ENCODE results near the gene HIPK4.
"Not testable (repeated sequence)": the region's sequence is repeated elsewhere in the genome, so short reads cannot be mapped to it uniquely, and the experiment has no call there.

The HIPK4 gene

GRCh38 chr19:40333083-40333482, 56.9 kb downstream of the HIPK4 start:
- not testable (repeated sequence) for DNase-seq

- DNase-seq: no peak
Measured at GRCh38 chr19:40332669-40333068, 57.3 kb downstream of the HIPK4 start.

- no peak for DNase-seq
Measured at GRCh38 chr19:40331052-40331451, 58.9 kb downstream of the HIPK4 start.

All from activated T-cell treated with anti-CD3 and anti-CD28 coated beads for 4 hours (primary cell).